A673 (cell line): Measurements from ENCODE around the gene GALR1.

ENCODE experiments used
- EZH2 ChIP-seq: fragments of 200-600 bp; sonication (generic); IDR thresholded peaks from 2 replicates; pipeline ENCODE4 v1.6.1; 2017; ENCODE audit warnings: borderline replicate concordance, low read depth, mild to moderate bottlenecking, mixed read lengths, antibody characterized with exemption, low read length; ENCODE audit not compliant: poor library complexity, severe bottlenecking
- TF ChIP-seq, protein P1 (sequence below): fragments of 300-800, 200-600 bp; sonication (generic); conservative IDR thresholded peaks from 2 replicates; pipeline ENCODE4 v1.5.1; 2017; ENCODE audit warnings: low read depth, mild to moderate bottlenecking, antibody characterized with exemption, low read length, moderate library complexity, mixed read lengths

DNA sequence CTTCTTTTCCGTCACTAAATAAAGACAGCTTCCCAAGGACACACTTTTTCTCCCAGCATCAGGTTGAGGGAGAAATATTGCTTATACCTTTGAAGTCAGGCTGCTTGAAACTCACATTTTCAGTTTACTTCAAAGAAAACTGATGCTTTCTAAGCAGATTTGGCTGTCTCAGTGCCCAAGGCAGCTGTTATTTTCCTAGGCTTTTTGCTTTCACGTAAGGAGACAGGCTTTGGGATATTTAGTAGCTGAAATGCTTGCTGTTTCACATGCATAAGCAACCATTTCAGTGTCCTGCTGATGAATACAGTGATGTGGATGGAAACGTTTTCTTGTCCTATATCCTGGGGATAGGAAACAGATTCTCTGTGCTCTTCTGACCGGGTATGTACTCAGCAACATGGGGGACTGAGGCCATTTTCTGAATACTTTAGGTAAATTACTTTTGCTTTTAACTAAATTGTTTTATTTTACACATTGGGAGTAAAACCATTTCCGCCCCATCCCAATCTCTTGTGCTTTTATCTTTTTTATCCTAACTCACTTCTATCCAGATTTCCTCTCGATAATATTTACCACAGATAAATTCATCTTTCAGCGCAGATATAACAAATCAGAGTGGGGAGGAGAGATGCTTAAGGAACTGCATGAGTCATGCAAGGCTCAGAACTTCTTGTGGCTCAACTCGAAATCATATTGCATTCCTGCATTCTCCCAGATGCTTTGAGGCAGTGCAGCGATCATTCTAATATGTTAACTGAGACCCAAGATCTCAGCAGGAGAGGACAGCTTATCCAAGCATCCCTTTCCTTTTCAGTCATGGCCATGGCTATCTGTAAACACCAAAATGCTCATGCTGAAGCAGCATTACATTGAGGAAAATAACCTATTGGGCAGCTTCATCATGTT, 22.2 kb downstream of the GALR1 start:
- TF ChIP-seq EZH2: no peak
- TF ChIP-seq, protein P1, sequence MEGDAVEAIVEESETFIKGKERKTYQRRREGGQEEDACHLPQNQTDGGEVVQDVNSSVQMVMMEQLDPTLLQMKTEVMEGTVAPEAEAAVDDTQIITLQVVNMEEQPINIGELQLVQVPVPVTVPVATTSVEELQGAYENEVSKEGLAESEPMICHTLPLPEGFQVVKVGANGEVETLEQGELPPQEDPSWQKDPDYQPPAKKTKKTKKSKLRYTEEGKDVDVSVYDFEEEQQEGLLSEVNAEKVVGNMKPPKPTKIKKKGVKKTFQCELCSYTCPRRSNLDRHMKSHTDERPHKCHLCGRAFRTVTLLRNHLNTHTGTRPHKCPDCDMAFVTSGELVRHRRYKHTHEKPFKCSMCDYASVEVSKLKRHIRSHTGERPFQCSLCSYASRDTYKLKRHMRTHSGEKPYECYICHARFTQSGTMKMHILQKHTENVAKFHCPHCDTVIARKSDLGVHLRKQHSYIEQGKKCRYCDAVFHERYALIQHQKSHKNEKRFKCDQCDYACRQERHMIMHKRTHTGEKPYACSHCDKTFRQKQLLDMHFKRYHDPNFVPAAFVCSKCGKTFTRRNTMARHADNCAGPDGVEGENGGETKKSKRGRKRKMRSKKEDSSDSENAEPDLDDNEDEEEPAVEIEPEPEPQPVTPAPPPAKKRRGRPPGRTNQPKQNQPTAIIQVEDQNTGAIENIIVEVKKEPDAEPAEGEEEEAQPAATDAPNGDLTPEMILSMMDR: no peak
